ENCODE data around the gene ARFIP1.

ARFIP1 gene

GRCh38 chr4:152946446-152946845 lies 166.7 kb downstream of the ARFIP1 start:
- TF ChIP-seq FOXP2 (optimal IDR thresholded peaks at IDR 0.05; ENCODE audit: borderline replicate concordance, extremely low read depth, extremely low read length, insufficient read depth) (no peak), POLR2AphosphoS5 (IDR thresholded peaks at IDR 0.05; ENCODE audit: low read depth, low read length) (no peak), REST (IDR thresholded peaks at IDR 0.05; ENCODE audit: insufficient read depth in 1 of 2, low read depth in 2 of 2, low read length in 2 of 2) (no peak), TAF1 (IDR thresholded peaks at IDR 0.05; ENCODE audit: borderline replicate concordance, insufficient read depth, low read length) (no peak)

- TF ChIP-seq TAF1 (IDR thresholded peaks at IDR 0.05; ENCODE audit: borderline replicate concordance, insufficient read depth, low read length) (no peak), POLR2AphosphoS5 (IDR thresholded peaks at IDR 0.05; ENCODE audit: low read depth, low read length) (no peak), FOXP2 (optimal IDR thresholded peaks at IDR 0.05; ENCODE audit: borderline replicate concordance, extremely low read depth, extremely low read length, insufficient read depth) (no peak), REST (IDR thresholded peaks at IDR 0.05; ENCODE audit: insufficient read depth in 1 of 2, low read depth in 2 of 2, low read length in 2 of 2) (no peak), SIN3A (IDR thresholded peaks at IDR 0.05; ENCODE audit: borderline replicate concordance, insufficient read depth, low read length) (no peak)
These were observed 167.6 kb downstream of the ARFIP1 start for GRCh38 chr4:152947311-152947710.

- no peak for TF ChIP-seq REST (IDR thresholded peaks at IDR 0.05; ENCODE audit: insufficient read depth in 1 of 2, low read depth in 2 of 2, low read length in 2 of 2)
- no peak for TF ChIP-seq POLR2AphosphoS5 (IDR thresholded peaks at IDR 0.05; ENCODE audit: low read depth, low read length)
- TF ChIP-seq SIN3A (IDR thresholded peaks at IDR 0.05; ENCODE audit: borderline replicate concordance, insufficient read depth, low read length): no peak
- no peak for TF ChIP-seq TAF1 (IDR thresholded peaks at IDR 0.05; ENCODE audit: borderline replicate concordance, insufficient read depth, low read length)
- TF ChIP-seq FOXP2 (optimal IDR thresholded peaks at IDR 0.05; ENCODE audit: borderline replicate concordance, extremely low read depth, extremely low read length, insufficient read depth): no peak
These were observed 170.2 kb downstream of the ARFIP1 start for GRCh38 chr4:152949930-152950329.

GRCh38 chr4:152950402-152951274 lies 170.9 kb downstream of the ARFIP1 start:
- TF ChIP-seq REST (IDR thresholded peaks at IDR 0.05; ENCODE audit: insufficient read depth in 1 of 2, low read depth in 2 of 2, low read length in 2 of 2): no peak
- TF ChIP-seq SIN3A (IDR thresholded peaks at IDR 0.05; ENCODE audit: borderline replicate concordance, insufficient read depth, low read length): no peak
- no peak for TF ChIP-seq FOXP2 (optimal IDR thresholded peaks at IDR 0.05; ENCODE audit: borderline replicate concordance, extremely low read depth, extremely low read length, insufficient read depth)
- no peak for TF ChIP-seq POLR2AphosphoS5 (IDR thresholded peaks at IDR 0.05; ENCODE audit: low read depth, low read length)
- TF ChIP-seq TAF1 (IDR thresholded peaks at IDR 0.05; ENCODE audit: borderline replicate concordance, insufficient read depth, low read length): no peak

Data from PFSK-1 (cell line).